ENCODE measurements around the gene SFRP2.

SFRP2 gene

DNA sequence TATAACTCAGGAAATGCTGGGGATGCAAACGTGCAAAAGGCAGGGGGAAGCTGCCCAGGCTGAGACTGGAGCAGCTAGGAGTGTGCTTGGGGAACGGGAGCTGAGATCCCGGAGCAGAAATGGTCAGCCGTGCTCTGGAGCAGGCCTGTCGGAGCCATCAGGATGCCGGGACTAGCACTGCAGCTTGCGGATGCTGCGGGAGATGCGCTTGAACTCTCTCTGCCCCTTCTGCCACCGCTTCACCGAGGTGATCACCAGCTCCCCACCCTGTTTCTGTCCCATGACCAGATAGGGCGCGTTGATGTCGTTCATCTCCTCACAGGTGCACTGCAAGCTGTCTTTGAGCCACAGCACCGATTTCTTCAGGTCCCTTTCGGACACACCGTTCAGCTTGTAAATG is 7.6 kb downstream of the SFRP2 start:
- H3K4me1 ChIP-seq (ENCODE audit: control insufficient read depth, insufficient read depth, low read length) = no peaks in the 10 kb centered on the region
- H3K4me3 ChIP-seq (ENCODE audit: low read length) = no peak overlapping the region
- H3K27me3 ChIP-seq (ENCODE audit: control insufficient read depth, insufficient read depth, low read length) = peaks cover 2% of the 10 kb centered on the region

DNA sequence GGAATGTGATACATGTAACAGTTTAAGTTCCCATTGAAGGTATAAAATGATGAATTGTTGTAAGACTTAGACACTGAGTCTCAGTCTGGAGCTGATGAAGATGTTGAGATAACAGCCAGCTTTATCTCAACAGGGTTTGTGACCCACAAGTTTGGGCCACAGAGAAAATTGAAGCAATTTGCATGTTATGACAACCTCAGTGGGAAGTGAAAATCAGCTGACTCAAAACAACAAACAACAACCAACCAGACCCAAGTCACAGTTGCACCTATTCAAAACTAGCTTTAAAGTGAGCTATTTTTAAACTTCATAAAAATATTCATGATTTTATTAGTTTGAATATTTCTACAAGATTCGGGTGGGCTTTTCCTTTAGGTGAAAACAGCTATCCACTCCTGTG is 8.0 kb downstream of the SFRP2 start:
- no peaks in the 10 kb centered on the region for H3K36me3 ChIP-seq (ENCODE audit: control insufficient read depth, insufficient read depth, low read length)
- H3K9ac ChIP-seq (ENCODE audit: low read length) = no peak overlapping the region
- H3K4me1 ChIP-seq (ENCODE audit: control insufficient read depth, insufficient read depth, low read length) = no peaks in the 10 kb centered on the region
- H3K27me3 ChIP-seq (ENCODE audit: control insufficient read depth, insufficient read depth, low read length) = no peaks in the 10 kb centered on the region
- H3K27ac ChIP-seq (ENCODE audit: low read depth, low read length) = no peak overlapping the region
- H3K4me3 ChIP-seq (ENCODE audit: low read length) = no peak overlapping the region

More for the DNA sequence above, 7.6 kb downstream of the SFRP2 start:
- H3K9ac ChIP-seq (ENCODE audit: low read length) = no peak overlapping the region
- H3K27ac ChIP-seq (ENCODE audit: low read depth, low read length) = no peak overlapping the region
- H3K36me3 ChIP-seq (ENCODE audit: control insufficient read depth, insufficient read depth, low read length) = no peaks in the 10 kb centered on the region

DNA sequence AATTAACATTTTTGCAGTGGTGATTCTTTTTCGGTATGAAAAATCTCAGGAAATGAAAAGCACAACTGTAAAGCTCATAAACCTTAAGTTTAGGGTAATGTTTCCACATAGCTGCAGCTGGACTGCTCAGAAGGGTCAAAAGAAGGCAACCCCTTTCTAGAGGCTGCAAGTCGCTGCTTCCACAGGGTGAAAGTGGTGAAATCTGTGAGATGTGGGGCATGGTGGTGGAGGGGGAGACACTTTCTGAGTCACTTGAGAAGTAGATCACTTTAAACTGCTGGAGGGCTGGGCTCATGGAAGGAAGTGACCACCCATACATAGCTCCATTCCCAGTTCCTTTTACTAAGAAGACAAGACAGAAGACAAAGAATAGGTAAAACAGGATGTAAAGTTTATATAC is 8.7 kb downstream of the SFRP2 start:
- H3K27me3 ChIP-seq (ENCODE audit: control insufficient read depth, insufficient read depth, low read length) = no peaks in the 10 kb centered on the region
- no peak overlapping the region for H3K27ac ChIP-seq (ENCODE audit: low read depth, low read length)
- H3K9ac ChIP-seq (ENCODE audit: low read length) = no peak overlapping the region
- H3K36me3 ChIP-seq (ENCODE audit: control insufficient read depth, insufficient read depth, low read length) = no peaks in the 10 kb centered on the region
- no peak overlapping the region for H3K4me3 ChIP-seq (ENCODE audit: low read length)
- no peaks in the 10 kb centered on the region for H3K4me1 ChIP-seq (ENCODE audit: control insufficient read depth, insufficient read depth, low read length)

DNA sequence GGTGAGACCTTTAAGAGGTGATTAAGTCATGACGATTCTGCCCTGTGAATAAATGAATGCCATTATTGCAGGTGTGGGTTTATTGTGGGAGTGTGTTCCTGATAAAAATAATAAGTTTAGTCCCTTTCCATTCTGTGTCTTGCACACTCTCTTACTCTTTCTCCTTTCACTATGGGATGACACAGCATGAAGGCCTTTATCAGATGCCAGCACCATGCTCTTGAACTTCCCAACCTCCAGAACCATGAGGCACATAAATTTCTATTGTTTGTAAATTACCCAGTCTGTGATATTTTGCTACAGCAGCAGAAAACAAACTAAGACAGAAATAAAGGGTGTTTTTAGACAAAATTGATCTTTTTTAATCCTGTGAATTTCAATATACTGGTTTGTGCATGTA is 10.5 kb downstream of the SFRP2 start:
- H3K36me3 ChIP-seq (ENCODE audit: control insufficient read depth, insufficient read depth, low read length) = no peaks in the 10 kb centered on the region
- no peak overlapping the region for H3K27ac ChIP-seq (ENCODE audit: low read depth, low read length)
- H3K4me1 ChIP-seq (ENCODE audit: control insufficient read depth, insufficient read depth, low read length) = no peaks in the 10 kb centered on the region
- no peaks in the 10 kb centered on the region for H3K27me3 ChIP-seq (ENCODE audit: control insufficient read depth, insufficient read depth, low read length)
- no peak overlapping the region for H3K9ac ChIP-seq (ENCODE audit: low read length)
- no peak overlapping the region for H3K4me3 ChIP-seq (ENCODE audit: low read length)

DNA sequence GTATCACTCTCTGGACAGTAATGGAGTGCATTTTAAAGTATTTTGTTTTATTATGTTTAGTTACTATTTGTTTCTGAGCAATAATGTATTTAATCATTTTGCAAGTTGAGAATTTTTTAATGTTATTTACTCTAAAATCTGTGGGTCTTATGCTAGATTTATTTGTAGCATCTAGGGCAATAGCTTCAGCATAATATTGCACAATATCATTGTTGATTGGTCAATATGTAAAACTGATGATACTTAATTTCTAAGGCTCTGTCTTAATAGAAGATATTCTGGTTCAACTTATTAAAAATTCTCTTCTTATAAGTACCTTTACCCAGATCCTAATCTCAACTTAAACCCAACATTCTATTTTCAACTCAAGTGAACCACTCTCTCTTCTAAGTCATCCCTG is 11.5 kb downstream of the SFRP2 start:
- Histone ChIP-seq H3K4me3 (ENCODE audit: low read length) (no peak overlapping the region), H3K27me3 (ENCODE audit: control insufficient read depth, insufficient read depth, low read length) (no peaks in the 10 kb centered on the region), H3K36me3 (ENCODE audit: control insufficient read depth, insufficient read depth, low read length) (no peaks in the 10 kb centered on the region)

DNA sequence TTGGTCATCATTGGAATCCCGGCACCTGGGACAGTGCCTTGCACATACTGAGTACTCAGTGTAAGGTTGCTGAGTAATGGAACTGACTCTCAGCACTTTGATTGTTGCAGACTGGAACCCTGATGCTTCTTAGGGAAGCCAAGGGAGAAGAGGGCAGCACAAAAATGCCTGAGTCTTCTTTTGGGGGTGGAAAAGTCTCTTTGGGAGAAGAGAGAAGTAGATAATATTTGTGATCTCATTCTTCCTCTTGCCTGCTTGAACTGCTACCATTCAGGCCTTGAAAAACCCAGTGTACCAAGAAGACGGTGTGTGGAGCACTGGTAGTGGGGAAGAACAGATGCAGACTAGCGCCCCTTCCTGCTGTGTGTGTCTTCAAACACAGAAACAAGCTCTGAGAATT is 12.3 kb downstream of the SFRP2 start:
- Histone ChIP-seq H3K27me3 (ENCODE audit: control insufficient read depth, insufficient read depth, low read length) (no peaks in the 10 kb centered on the region), H3K9ac (ENCODE audit: low read length) (no peak overlapping the region), H3K4me1 (ENCODE audit: control insufficient read depth, insufficient read depth, low read length) (no peaks in the 10 kb centered on the region)

More for the DNA sequence above, 11.5 kb downstream of the SFRP2 start:
- Histone ChIP-seq H3K4me1 (ENCODE audit: control insufficient read depth, insufficient read depth, low read length) (no peaks in the 10 kb centered on the region), H3K27ac (ENCODE audit: low read depth, low read length) (no peak overlapping the region), H3K9ac (ENCODE audit: low read length) (no peak overlapping the region)

DNA sequence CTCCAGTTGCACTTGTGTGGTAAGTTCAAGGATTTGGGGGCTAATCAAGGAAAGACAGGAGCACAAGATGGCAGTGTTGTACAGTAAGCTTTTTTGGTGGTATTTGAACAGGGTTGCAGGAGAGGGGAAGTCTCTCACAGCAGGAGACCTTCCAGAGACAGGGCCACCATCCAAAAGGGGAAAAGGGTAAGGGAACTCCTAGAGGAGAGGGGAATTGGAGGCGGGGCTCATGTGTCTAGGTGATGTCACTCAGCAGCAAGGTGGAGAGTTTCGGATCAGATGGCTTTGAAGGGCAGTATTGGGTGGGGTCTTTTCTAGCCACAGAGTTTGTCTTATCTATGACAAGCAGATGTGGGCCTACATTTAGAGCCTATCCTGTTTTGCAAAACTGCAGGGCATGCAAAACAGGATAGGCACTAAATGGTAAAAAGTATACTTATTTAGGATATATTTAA is 15.6 kb downstream of the SFRP2 start:
- Histone ChIP-seq H3K27me3 (ENCODE audit: control insufficient read depth, insufficient read depth, low read length) (no peaks in the 10 kb centered on the region), H3K36me3 (ENCODE audit: control insufficient read depth, insufficient read depth, low read length) (no peaks in the 10 kb centered on the region), H3K27ac (ENCODE audit: low read depth, low read length) (no peak overlapping the region), H3K4me3 (ENCODE audit: low read length) (no peak overlapping the region), H3K4me1 (ENCODE audit: control insufficient read depth, insufficient read depth, low read length) (no peaks in the 10 kb centered on the region), H3K9ac (ENCODE audit: low read length) (no peak overlapping the region)

More for the DNA sequence above, 12.3 kb downstream of the SFRP2 start:
- H3K36me3 ChIP-seq (ENCODE audit: control insufficient read depth, insufficient read depth, low read length) = no peaks in the 10 kb centered on the region
- H3K27ac ChIP-seq (ENCODE audit: low read depth, low read length) = no peak overlapping the region
- H3K4me3 ChIP-seq (ENCODE audit: low read length) = no peak overlapping the region

DNA sequence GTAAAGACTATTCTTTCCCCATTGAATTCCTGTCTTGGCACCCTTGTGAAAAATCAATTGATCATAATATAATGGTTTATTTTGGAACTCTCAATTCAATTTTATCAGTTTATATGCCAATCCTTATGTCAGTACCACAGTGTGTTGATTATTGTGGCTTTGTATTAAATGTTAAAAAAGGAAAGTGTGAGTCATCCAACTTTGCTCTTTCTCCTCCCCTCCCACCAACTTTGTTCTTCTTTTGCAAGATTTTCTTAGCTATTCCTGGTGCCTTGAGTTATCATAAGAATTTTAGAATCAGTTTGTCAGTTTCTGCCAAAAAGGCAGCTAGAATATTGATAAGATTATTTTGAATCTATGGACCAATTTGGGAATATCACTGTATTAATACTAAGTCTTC is 17.8 kb downstream of the SFRP2 start:
- H3K4me3 ChIP-seq (ENCODE audit: low read length) = no peak overlapping the region
- no peak overlapping the region for H3K27ac ChIP-seq (ENCODE audit: low read depth, low read length)
- H3K36me3 ChIP-seq (ENCODE audit: control insufficient read depth, insufficient read depth, low read length) = no peaks in the 10 kb centered on the region
- H3K27me3 ChIP-seq (ENCODE audit: control insufficient read depth, insufficient read depth, low read length) = no peaks in the 10 kb centered on the region
- no peak overlapping the region for H3K9ac ChIP-seq (ENCODE audit: low read length)
- H3K4me1 ChIP-seq (ENCODE audit: control insufficient read depth, insufficient read depth, low read length) = no peaks in the 10 kb centered on the region

DNA sequence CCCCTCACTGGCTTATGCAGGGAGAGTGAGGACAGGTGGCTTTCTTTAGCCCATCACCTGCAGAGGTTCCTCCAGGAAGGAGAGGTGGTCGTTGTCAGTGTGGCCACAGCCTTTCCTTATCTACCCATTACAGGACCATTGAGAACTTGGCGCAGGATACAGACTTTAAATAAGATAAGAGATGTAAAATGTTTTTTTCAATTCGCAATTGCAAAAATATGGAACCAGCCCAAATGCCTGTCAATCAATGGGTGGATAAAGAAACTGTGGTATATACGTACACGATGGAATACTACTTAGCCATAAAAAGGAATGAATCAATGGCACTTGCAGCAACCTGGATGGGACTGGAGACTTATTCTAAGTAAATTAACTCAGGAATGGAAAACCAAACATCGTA is 22.1 kb downstream of the SFRP2 start:
- Histone ChIP-seq H3K9ac (ENCODE audit: low read length) (no peak overlapping the region), H3K4me1 (ENCODE audit: control insufficient read depth, insufficient read depth, low read length) (no peaks in the 10 kb centered on the region), H3K27ac (ENCODE audit: low read depth, low read length) (no peak overlapping the region), H3K36me3 (ENCODE audit: control insufficient read depth, insufficient read depth, low read length) (no peaks in the 10 kb centered on the region), H3K4me3 (ENCODE audit: low read length) (no peak overlapping the region), H3K27me3 (ENCODE audit: control insufficient read depth, insufficient read depth, low read length) (no peaks in the 10 kb centered on the region)

DNA sequence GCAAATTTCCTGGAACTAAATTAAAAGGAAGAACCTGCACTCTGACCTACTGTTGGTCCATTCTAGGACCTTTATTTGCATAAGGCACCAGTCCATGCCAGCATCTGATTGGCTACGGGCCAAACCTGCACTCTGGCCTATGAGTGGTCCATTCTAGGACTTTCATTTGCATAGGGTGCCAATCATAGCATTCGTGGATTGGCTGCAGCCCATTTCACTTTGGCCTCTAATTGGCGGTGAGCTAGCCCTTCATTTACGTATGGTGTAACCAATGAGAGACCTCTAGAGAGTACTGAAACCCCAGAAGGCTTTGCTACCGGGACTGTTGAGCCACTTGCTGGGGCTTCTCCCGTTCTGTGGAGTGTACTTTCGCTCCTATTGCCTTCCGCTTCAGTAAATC is 23.0 kb downstream of the SFRP2 start:
- Histone ChIP-seq H3K4me3 (ENCODE audit: low read length) (no peak overlapping the region), H3K9ac (ENCODE audit: low read length) (no peak overlapping the region), H3K36me3 (ENCODE audit: control insufficient read depth, insufficient read depth, low read length) (no peaks in the 10 kb centered on the region), H3K4me1 (ENCODE audit: control insufficient read depth, insufficient read depth, low read length) (no peaks in the 10 kb centered on the region), H3K27me3 (ENCODE audit: control insufficient read depth, insufficient read depth, low read length) (no peaks in the 10 kb centered on the region), H3K27ac (ENCODE audit: low read depth, low read length) (no peak overlapping the region)

DNA sequence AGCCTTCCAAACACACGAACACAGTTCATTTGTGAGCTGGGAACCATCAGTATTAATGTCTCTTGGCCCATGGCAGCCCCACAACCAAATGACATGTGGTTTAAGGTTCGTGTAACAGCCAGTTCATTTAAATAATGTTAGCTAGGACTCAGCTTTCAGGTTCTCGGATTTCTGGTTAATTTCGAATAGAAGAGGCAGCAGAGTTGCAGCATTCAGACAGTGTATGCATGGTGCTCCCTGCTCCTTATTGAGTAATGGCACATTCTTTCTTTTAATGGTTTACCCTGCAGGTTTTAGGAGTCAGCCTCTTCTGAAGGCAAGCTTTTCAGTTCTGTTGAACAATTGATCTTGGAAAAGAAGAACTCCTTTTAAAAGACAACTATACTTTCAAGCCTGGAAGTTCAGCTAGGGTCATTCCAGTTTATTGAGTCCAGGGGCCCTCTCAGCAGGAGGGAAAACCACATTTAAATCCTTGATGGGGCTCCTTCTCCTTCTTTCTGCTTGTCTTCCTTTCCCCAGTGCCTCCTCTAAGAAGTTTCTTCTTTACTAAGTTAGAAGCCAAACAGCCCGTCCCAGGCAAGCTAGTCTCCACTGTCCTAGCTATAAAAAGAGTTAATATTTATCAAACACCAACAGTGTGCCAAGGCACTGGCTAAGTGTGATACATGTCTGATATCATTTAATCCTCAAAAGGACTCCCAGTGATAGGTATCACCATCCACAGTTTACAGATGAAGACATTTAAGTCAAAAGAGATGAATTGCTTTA is 24.1 kb downstream of the SFRP2 start:
- H3K4me3 ChIP-seq (ENCODE audit: low read length) = no peak overlapping the region
- no peaks in the 10 kb centered on the region for H3K27me3 ChIP-seq (ENCODE audit: control insufficient read depth, insufficient read depth, low read length)
- H3K9ac ChIP-seq (ENCODE audit: low read length) = no peak overlapping the region
- no peak overlapping the region for H3K27ac ChIP-seq (ENCODE audit: low read depth, low read length)
- no peaks in the 10 kb centered on the region for H3K4me1 ChIP-seq (ENCODE audit: control insufficient read depth, insufficient read depth, low read length)
- H3K36me3 ChIP-seq (ENCODE audit: control insufficient read depth, insufficient read depth, low read length) = no peaks in the 10 kb centered on the region

DNA sequence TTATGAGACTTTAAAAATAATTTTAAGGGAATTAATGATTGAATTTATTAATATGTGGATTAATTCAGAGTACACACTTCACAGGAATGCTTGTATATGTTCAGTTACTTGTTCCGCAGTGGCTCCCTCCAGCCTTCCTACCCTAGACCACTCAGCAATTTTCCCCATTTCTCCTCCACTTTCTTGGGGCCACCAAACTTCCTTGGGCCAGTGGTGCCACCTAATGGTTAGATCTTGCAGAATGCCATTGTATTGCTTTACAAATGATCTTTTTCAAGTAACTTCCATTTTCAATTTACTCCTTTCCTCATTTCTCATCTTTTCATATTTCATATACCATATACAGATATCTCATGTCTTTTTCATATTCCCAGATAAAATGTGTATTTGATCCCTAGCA is 25.5 kb downstream of the SFRP2 start:
- H3K4me1 ChIP-seq (ENCODE audit: control insufficient read depth, insufficient read depth, low read length) = no peaks in the 10 kb centered on the region

More for the DNA sequence above, 25.5 kb downstream of the SFRP2 start:
- H3K27ac ChIP-seq (ENCODE audit: low read depth, low read length) = no peak overlapping the region
- no peaks in the 10 kb centered on the region for H3K36me3 ChIP-seq (ENCODE audit: control insufficient read depth, insufficient read depth, low read length)
- peaks cover 9% of the 10 kb centered on the region for H3K27me3 ChIP-seq (ENCODE audit: control insufficient read depth, insufficient read depth, low read length)
- no peak overlapping the region for H3K9ac ChIP-seq (ENCODE audit: low read length)
- H3K4me3 ChIP-seq (ENCODE audit: low read length) = no peak overlapping the region
